ENCODE measurements around the gene THOC6.

THOC6 gene

GRCh38 chr16:2991566-2992261 is 32.1 kb upstream of the THOC6 start:
- no peak for DNase-seq (ENCODE audit: low read depth in 2 of 2)
- TF ChIP-seq CTCF (IDR thresholded peaks at IDR 0.05; ENCODE audit: low read depth, low read length) = no peak
- no peak overlapping the region for H3K4me3 ChIP-seq (replicated peaks in 1 of 2; ENCODE audit: low read depth in 2 of 2, low read length in 2 of 2)

- no peak overlapping the region for H3K4me3 ChIP-seq (replicated peaks in 1 of 2; ENCODE audit: low read depth in 2 of 2, low read length in 2 of 2)
- TF ChIP-seq CTCF (IDR thresholded peaks at IDR 0.05; ENCODE audit: low read depth, low read length) = no peak
These were observed 31.3 kb upstream of the THOC6 start for GRCh38 chr16:2992383-2993081.

GRCh38 chr16:2996298-2996697 is 27.5 kb upstream of the THOC6 start:
- no peak for TF ChIP-seq CTCF (IDR thresholded peaks at IDR 0.05; ENCODE audit: low read depth, low read length)
- no peak overlapping the region for H3K4me3 ChIP-seq (replicated peaks in 1 of 2; ENCODE audit: low read depth in 2 of 2, low read length in 2 of 2)
- DNase-seq (ENCODE audit: low read depth in 2 of 2) = no peak

More at GRCh38 chr16:2992383-2993081, 31.3 kb upstream of the THOC6 start:
- DNase-seq (ENCODE audit: low read depth in 2 of 2) = no peak

- TF ChIP-seq CTCF (IDR thresholded peaks at IDR 0.05; ENCODE audit: low read depth, low read length) = no peak
- no peak overlapping the region for H3K4me3 ChIP-seq (replicated peaks in 1 of 2; ENCODE audit: low read depth in 2 of 2, low read length in 2 of 2)
- no peak for DNase-seq (ENCODE audit: low read depth in 2 of 2)
These were observed 23.9 kb upstream of the THOC6 start for GRCh38 chr16:2999929-3000328.

- no peak for TF ChIP-seq CTCF (IDR thresholded peaks at IDR 0.05; ENCODE audit: low read depth, low read length)
- no peak for DNase-seq (ENCODE audit: low read depth in 2 of 2)
These were observed 23.3 kb upstream of the THOC6 start for GRCh38 chr16:3000540-3000939.

GRCh38 chr16:3001316-3001715 is 22.5 kb upstream of the THOC6 start:
- DNase-seq (ENCODE audit: low read depth in 2 of 2) = no peak
- TF ChIP-seq CTCF (IDR thresholded peaks at IDR 0.05; ENCODE audit: low read depth, low read length) = no peak
- H3K4me3 ChIP-seq (replicated peaks in 1 of 2; ENCODE audit: low read depth in 2 of 2, low read length in 2 of 2) = no peak overlapping the region

More at GRCh38 chr16:3000540-3000939, 23.3 kb upstream of the THOC6 start:
- H3K4me3 ChIP-seq (replicated peaks in 1 of 2; ENCODE audit: low read depth in 2 of 2, low read length in 2 of 2) = no peak overlapping the region
